T-helper 1 cell treated with Interleukin-12 subunit alpha and Interleukin-12 subunit beta and Interleukin-4 antibody, amounts not matched to agents 30 μg/mL and 1 μg/mL, for 36 hours (primary cell): ENCODE measurements around the gene AUH.

Experiments
- H3K27ac Mint-ChIP-seq: one replicate; pipeline ENCODE4 v1.8.0; 2021; ENCODE audit warnings: mild to moderate bottlenecking, mixed read lengths
- H3K27me3 Mint-ChIP-seq: one replicate; pipeline ENCODE4 v1.8.0; 2021; ENCODE audit warnings: low read depth, mixed read lengths
- H3K36me3 Mint-ChIP-seq: one replicate; pipeline ENCODE4 v1.8.0; 2021; ENCODE audit warnings: low read depth, mixed read lengths
- H3K4me1 Mint-ChIP-seq: one replicate; pipeline ENCODE4 v1.8.0; 2021; ENCODE audit warnings: low read depth, mixed read lengths
- H3K4me3 Mint-ChIP-seq: one replicate; pipeline ENCODE4 v1.8.0; 2021; ENCODE audit warnings: mild to moderate bottlenecking, moderate library complexity, mixed read lengths
- H3K9me3 Mint-ChIP-seq: one replicate; pipeline ENCODE4 v1.8.0; 2021; ENCODE audit warnings: mixed read lengths

AUH gene

DNA sequence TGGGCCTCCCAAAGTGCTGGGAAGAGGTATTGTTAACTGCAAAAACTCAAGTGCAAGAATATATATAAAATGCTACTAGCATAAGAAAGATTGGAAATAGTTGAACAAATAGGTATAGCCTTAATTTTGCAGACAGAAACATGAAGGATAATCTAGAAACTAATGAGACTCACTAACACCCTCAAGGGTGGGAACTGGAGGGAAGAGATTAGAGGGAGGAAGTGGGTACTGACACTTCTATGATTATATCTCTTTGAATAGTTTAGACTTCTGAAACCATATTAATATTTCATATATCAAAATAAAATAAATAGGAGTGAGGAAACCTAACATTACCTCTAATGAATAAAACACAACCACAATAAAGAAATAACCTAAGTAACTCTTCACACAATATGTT, 23.0 kb downstream of the AUH start:
- no peak overlapping the region for H3K27ac Mint-ChIP-seq
- no peaks in the 10 kb centered on the region for H3K27me3 Mint-ChIP-seq
- peaks cover 55% of the 10 kb centered on the region for H3K36me3 Mint-ChIP-seq
- H3K4me3 Mint-ChIP-seq = no peak overlapping the region
- H3K4me1 Mint-ChIP-seq = peaks cover 20% of the 10 kb centered on the region
- H3K9me3 Mint-ChIP-seq = peaks cover 5% of the 10 kb centered on the region

DNA sequence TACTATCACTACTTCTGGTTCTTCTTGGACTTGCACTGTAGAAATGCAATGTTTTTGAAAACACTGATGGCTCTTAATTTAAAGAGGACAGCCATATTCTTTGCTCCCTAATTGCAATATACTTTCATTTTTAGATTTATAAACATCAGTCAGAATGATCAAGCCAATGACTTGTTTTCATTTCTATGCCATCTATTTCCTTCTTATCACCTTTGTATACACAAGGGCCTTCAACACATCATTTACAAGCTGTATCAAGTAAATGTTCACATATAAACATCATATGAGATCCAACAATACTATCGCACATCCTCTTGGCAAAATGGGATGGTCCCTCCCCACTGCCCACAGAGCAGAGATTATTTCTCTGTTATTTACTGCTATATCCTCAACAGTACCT, 24.9 kb downstream of the AUH start:
- Mint-ChIP-seq H3K27me3 (no peaks in the 10 kb centered on the region), H3K27ac (no peak overlapping the region), H3K4me1 (peaks cover 20% of the 10 kb centered on the region), H3K9me3 (no peaks in the 10 kb centered on the region), H3K4me3 (no peak overlapping the region), H3K36me3 (peaks cover 46% of the 10 kb centered on the region)

DNA sequence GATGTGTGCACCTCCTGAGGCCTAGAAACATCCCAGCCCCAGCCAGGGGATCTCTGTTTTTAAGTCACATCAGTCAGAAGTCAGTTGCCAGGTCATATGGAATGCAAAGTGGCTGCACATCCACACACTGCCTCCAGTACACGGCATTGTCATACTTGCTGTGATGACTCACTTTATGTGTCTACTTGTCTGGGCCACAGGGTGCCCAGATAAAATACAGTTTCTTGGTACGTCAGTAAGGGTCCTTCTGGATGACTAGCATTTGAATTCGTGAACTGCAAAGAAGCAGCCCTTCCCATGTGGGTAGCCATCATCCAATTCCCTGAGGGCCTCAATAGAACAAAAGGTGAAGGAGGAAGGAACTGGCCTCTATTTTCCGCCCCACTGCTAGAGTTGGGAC, 27.7 kb downstream of the AUH start:
- H3K36me3 Mint-ChIP-seq = peaks cover 38% of the 10 kb centered on the region

GRCh38 chr9:91333551-91333950, 28.2 kb downstream of the AUH start:
- no peak overlapping the region for H3K4me3 Mint-ChIP-seq
- no peak overlapping the region for H3K27ac Mint-ChIP-seq
- H3K4me1 Mint-ChIP-seq = peaks cover 11% of the 10 kb centered on the region
- peaks cover 8% of the 10 kb centered on the region for H3K9me3 Mint-ChIP-seq
- no peaks in the 10 kb centered on the region for H3K27me3 Mint-ChIP-seq
- H3K36me3 Mint-ChIP-seq = peaks cover 40% of the 10 kb centered on the region

More for the DNA sequence above, 27.7 kb downstream of the AUH start:
- Mint-ChIP-seq H3K4me3 (no peak overlapping the region), H3K27me3 (no peaks in the 10 kb centered on the region), H3K4me1 (peaks cover 13% of the 10 kb centered on the region), H3K9me3 (peaks cover 4% of the 10 kb centered on the region), H3K27ac (peak overlapping the region; percentile 53)

DNA sequence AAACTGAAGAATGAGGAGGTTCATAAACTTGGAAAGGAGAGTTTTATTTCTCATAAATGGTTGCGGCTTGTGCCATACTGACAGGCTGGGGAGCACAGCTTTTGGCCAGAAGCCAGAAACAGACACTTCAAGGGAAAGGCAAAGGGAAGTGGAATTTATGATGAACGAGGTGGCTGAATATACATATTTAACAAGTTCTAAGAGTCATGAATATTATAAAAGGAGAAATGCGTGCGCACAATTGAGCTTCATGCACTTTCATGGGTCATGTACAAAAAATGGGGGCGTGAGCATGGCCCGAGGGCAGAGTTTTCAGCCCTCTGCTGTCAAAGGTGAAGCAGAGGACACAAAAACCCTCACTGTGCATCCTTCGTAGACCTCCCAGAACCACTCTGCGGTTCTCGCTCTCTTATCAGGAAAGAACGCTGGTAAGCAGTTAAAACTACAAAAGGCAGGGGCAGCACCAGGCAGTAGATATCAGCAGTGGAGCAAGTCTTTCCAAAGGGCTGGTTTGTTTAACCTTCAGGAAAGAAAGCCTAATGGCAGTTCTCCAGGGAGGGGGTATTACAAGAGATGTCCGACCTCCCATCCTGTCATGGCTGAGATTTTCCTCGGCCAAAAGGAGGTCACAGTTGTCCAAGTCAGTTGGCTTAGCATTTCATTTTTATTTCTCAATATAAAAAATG, 29.0 kb downstream of the AUH start:
- H3K36me3 Mint-ChIP-seq = peaks cover 41% of the 10 kb centered on the region
- peaks cover 15% of the 10 kb centered on the region for H3K9me3 Mint-ChIP-seq
- peaks cover 10% of the 10 kb centered on the region for H3K4me1 Mint-ChIP-seq
- no peaks in the 10 kb centered on the region for H3K27me3 Mint-ChIP-seq
- no peak overlapping the region for H3K4me3 Mint-ChIP-seq
- no peak overlapping the region for H3K27ac Mint-ChIP-seq

- Mint-ChIP-seq H3K4me3 (no peak overlapping the region), H3K36me3 (peaks cover 44% of the 10 kb centered on the region), H3K27me3 (no peaks in the 10 kb centered on the region), H3K9me3 (peaks cover 23% of the 10 kb centered on the region), H3K4me1 (peaks cover 3% of the 10 kb centered on the region), H3K27ac (no peak overlapping the region)
Measured at GRCh38 chr9:91331849-91332248, 29.9 kb downstream of the AUH start.

GRCh38 chr9:91328186-91328585, 33.5 kb downstream of the AUH start:
- Mint-ChIP-seq H3K9me3 (peaks cover 24% of the 10 kb centered on the region), H3K4me1 (no peaks in the 10 kb centered on the region), H3K4me3 (no peak overlapping the region), H3K27ac (no peak overlapping the region), H3K27me3 (no peaks in the 10 kb centered on the region), H3K36me3 (peaks cover 51% of the 10 kb centered on the region)

DNA sequence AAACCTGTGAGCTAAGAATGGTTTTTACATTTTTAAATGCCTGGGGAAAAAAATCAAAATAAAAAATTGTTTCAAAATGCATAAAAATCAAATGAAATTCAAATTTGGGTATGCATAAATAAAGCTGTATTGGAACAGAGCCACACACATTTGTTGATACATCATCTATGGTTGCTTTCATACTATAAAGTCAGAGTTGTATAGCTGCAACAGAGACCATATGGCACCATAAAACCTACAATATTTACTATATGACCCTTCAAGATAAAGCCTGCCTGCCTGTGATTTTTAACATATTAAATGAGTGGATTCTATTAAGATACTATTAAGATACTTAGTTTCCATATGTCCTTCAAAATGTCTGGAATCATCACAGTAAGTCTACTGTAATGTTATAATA, 40.0 kb downstream of the AUH start:
- no peaks in the 10 kb centered on the region for H3K4me1 Mint-ChIP-seq
- H3K27ac Mint-ChIP-seq = no peak overlapping the region
- H3K27me3 Mint-ChIP-seq = no peaks in the 10 kb centered on the region
- H3K9me3 Mint-ChIP-seq = no peaks in the 10 kb centered on the region
- H3K36me3 Mint-ChIP-seq = peaks cover 40% of the 10 kb centered on the region
- no peak overlapping the region for H3K4me3 Mint-ChIP-seq

DNA sequence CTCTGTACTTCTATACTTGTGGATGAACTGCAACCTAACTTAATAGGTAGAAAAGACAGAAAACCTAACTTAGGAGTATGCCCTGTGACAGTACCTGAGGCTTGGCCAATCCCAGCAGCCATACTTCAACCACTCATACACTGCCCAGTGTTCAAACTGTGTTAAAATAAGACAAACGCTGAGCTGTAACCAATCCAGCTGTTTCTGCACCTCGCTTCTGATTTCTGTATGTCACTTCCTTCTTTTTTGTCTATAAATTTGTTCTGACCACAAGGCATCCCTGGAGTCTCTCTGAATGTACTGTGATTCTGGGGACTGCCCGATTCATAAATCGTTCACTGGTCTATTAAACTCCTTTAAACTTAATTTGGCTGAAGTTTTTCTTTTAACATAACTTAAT, 41.4 kb downstream of the AUH start:
- no peaks in the 10 kb centered on the region for H3K27me3 Mint-ChIP-seq
- no peaks in the 10 kb centered on the region for H3K4me1 Mint-ChIP-seq
- no peak overlapping the region for H3K4me3 Mint-ChIP-seq
- no peaks in the 10 kb centered on the region for H3K9me3 Mint-ChIP-seq
- H3K36me3 Mint-ChIP-seq = peaks cover 39% of the 10 kb centered on the region
- H3K27ac Mint-ChIP-seq = no peak overlapping the region

GRCh38 chr9:91316093-91316492, 45.6 kb downstream of the AUH start:
- Mint-ChIP-seq H3K4me3 (no peak overlapping the region), H3K9me3 (no peaks in the 10 kb centered on the region), H3K36me3 (peaks cover 34% of the 10 kb centered on the region), H3K27me3 (no peaks in the 10 kb centered on the region), H3K27ac (no peak overlapping the region), H3K4me1 (peaks cover 1% of the 10 kb centered on the region)

DNA sequence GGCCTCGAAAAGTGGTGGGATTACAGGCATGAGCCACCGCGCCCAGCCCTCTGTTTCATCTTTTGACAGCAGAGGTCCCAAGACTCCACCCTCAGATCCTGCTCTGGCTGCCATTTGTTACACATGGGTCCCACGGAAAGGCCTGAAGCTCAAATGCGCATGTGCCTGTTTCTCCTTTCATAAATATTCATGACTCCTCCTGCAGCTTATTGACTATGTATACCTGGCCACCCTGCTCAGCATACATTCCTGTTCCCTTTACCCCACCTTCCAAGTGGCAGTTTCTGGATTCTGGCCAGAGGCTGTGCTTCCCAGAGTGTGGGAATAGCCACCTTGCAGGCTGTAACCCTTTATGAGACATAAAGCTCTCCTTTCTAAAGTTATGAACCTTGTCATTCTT, 46.5 kb downstream of the AUH start:
- Mint-ChIP-seq H3K27me3 (no peaks in the 10 kb centered on the region), H3K36me3 (peaks cover 36% of the 10 kb centered on the region), H3K4me3 (no peak overlapping the region), H3K4me1 (peaks cover 5% of the 10 kb centered on the region), H3K9me3 (no peaks in the 10 kb centered on the region), H3K27ac (no peak overlapping the region)

DNA sequence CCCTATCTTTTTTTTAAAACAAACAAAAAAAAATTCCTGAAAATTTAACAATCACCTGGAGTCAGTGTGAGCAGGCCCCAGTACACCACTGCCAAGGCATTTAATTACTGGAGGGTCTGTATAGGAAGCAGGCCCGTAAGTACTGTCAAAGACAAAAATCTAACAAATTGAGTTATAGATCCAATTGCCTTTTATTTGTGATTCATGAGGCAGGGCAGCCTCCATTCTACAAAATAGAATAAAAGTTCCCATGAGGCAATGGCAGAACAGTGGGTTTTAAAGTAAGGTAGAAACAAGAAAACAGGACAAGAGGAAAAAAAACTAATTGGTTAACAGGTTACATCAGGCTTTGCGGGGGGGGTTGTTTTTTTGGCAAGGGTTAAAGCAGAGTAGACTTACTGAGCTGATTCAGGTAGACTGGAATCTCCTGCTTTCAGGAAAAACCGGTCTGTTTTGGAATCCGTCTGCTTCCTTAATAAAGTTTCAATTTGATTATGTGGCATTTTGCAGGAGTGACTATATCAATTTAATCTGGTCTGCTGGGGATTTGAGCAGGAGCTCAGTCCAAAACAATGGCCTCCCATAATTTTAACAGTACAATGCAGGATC, 48.9 kb downstream of the AUH start:
- H3K27ac Mint-ChIP-seq = no peak overlapping the region
- no peaks in the 10 kb centered on the region for H3K27me3 Mint-ChIP-seq
- H3K9me3 Mint-ChIP-seq = no peaks in the 10 kb centered on the region
- H3K4me1 Mint-ChIP-seq = peaks cover 6% of the 10 kb centered on the region
- H3K4me3 Mint-ChIP-seq = no peak overlapping the region
- H3K36me3 Mint-ChIP-seq = peaks cover 29% of the 10 kb centered on the region

DNA sequence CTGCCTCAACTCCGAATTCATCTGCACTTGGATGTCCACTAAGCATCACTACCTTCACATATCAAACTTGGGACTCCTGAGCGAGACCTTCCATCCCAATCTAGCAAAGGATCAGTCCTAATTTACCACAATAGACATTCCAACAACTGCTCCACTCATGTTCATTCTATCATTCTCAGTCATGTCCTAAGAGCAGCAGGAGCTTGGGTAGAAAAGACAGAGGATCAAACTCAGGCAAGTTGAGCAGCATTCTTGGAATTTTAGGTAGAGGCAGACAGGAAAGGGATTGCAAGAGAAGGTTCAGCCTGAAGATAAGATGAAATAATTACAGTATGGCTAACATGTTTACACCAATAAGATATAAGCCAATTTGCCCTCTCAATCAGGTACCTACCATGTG, 51.7 kb downstream of the AUH start:
- no peak overlapping the region for H3K4me3 Mint-ChIP-seq
- peaks cover 38% of the 10 kb centered on the region for H3K36me3 Mint-ChIP-seq
- H3K27me3 Mint-ChIP-seq = no peaks in the 10 kb centered on the region
- H3K4me1 Mint-ChIP-seq = peaks cover 16% of the 10 kb centered on the region
- no peak overlapping the region for H3K27ac Mint-ChIP-seq
- no peaks in the 10 kb centered on the region for H3K9me3 Mint-ChIP-seq

GRCh38 chr9:91308191-91308590, 53.5 kb downstream of the AUH start:
- H3K9me3 Mint-ChIP-seq = no peaks in the 10 kb centered on the region
- no peak overlapping the region for H3K4me3 Mint-ChIP-seq
- H3K27me3 Mint-ChIP-seq = no peaks in the 10 kb centered on the region
- peaks cover 19% of the 10 kb centered on the region for H3K4me1 Mint-ChIP-seq
- H3K27ac Mint-ChIP-seq = no peak overlapping the region
- peaks cover 39% of the 10 kb centered on the region for H3K36me3 Mint-ChIP-seq

- Mint-ChIP-seq H3K36me3 (peaks cover 36% of the 10 kb centered on the region), H3K9me3 (no peaks in the 10 kb centered on the region), H3K27ac (no peak overlapping the region), H3K27me3 (no peaks in the 10 kb centered on the region), H3K4me3 (no peak overlapping the region), H3K4me1 (peaks cover 18% of the 10 kb centered on the region)
Measured at GRCh38 chr9:91307279-91307678, 54.4 kb downstream of the AUH start.
